Motor neuron (in vitro differentiated cells): ENCODE results near the gene RALGAPA1. TPM values are rescaled to one million over a fixed set of nuclear protein-coding genes. Genes with fewer than 3 reads are reported as not detected.

Source experiments
- total RNA-seq, 8 experiments: library from RNA; unstranded; fragments of 300-600 nt; gene quantifications; 2 replicates each; pipeline versions ENCODE4 v1.2.3 to v1.2.4, GENCODE V29; 2022

RALGAPA1 gene
- total RNA-seq, 8 experiments from 2014 or later: 30.2 to 71.0 (median 51.2) TPM

Other genes with a start within 250 kb of the RALGAPA1 start
- 10 to 100 TPM in 5 of 8 experiments, 1 to 10 TPM in 3; 8.9 to 17.7 (median 11.2) TPM for gene BRMS1L, start 17.0 kb upstream of the RALGAPA1 start, total RNA-seq